Superior temporal gyrus (tissue), 1 donor: ENCODE data around the gene EIF2S2.

Experiments used
- DNase-seq: peaks from one replicate; pipeline ENCODE4 v3.0.0-alpha.2; 2016; ENCODE audit errors: extremely low spot score

Gene EIF2S2

DNA sequence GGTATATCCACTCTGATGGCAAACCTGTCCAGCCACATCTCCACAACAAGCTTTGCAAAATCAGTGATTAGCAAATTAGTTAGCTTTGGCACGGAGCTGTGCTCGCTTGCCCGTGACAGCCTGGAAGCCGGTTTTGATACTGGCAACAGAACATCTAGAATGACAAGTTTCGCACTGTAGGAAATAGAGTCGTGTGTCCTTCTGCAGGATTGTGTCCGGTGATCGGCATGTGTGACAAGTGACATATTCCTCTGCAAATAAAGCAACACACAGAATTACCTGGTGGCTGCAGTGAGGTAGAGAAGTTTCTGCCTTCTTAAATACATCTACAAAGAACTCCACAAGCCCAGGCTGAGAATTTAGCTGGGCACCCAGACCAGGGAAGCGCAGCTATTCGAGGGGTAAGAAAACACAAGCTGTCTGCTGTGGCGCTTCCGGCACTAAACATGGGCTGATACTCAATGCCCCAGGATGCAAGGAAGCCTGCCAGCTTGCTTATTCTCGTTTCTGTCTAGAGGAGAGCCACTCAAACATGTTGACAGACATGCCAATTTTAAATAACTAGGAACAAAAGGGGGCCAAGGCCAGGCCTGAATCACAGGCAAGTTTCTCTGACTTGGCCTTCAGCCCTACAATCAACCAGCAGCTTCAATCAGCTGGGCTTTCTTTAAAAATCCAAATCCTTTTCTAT, 22.2 kb downstream of the EIF2S2 start:
- DNase-seq, result no peak

DNA sequence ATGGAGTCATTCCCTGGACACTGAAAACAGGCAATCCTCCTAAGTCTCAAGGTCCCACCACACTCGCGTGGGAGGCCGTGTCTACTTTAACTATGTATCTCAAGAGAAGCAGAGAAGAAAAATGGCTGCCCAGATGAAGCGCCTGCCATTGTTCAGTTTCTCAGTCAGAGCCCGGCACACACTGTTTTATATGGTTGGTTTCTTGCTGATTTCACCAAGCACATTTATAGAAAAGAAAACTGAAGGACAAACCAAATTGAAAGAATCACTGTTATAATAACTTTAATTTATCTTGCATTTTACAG, 22.9 kb downstream of the EIF2S2 start:
- no peak for DNase-seq

DNA sequence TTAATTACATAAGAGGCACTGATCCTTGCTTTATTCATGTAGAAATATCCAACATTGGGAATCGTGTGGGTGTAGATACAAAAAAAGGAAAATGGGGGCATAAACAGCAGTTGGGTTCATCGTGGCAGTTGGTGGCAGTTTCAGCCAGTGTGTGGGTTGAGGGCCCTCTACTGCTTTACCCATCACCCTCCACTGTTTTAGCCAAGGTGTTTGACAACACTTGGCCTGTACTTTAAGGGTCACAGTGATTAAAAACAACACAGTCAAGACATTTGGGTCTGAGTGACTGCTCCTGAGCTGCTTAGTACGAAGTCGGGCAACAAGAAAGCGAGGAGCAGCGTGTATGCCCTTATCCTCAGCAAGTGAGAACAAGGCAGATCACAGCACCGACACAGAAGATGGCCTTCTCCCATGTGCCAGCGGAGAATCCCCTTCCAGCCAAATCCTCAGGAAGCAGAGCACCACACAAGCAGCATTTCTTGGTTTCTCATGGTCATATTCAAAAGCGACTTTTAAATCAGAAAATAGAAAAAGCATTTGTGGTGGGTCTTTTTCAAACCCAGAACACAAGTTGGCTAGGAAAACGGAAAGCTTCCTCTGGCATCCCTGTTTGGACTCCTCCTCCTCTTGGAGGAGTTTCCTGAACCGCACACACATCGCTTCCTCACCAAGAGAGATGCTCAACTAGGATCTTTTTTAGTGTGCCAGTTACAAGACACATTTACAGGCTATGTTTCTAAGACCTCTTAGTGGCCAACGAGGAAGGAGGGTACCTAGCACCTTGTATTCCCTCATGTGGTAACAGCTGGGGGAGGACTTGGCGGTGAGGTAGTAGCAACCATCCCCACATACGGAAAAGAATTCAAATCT, 23.5 kb downstream of the EIF2S2 start:
- DNase-seq, result no peak

DNA sequence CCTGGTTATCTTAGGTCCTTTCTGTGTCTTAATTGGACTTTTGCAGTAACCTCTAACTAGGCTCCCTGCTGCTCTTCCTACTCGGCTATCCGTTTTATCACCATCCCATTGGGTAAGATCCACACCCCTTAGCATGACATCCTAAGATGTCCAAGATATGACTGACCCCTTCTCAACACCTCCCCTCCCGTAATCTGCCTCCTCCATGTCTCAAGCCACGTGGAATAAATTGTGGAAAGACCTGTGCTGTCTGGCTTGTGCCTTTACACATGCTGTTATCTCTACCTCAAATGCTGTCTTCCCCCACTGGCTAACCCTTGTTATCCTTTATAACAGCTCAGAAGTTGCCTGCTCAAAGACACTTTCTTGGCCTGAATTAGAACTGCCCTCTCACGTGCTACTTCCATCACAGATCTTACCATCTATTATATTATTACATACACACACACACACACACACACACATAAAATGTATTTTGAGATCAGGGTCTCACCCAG, 26.5 kb downstream of the EIF2S2 start:
- no peak for DNase-seq

DNA sequence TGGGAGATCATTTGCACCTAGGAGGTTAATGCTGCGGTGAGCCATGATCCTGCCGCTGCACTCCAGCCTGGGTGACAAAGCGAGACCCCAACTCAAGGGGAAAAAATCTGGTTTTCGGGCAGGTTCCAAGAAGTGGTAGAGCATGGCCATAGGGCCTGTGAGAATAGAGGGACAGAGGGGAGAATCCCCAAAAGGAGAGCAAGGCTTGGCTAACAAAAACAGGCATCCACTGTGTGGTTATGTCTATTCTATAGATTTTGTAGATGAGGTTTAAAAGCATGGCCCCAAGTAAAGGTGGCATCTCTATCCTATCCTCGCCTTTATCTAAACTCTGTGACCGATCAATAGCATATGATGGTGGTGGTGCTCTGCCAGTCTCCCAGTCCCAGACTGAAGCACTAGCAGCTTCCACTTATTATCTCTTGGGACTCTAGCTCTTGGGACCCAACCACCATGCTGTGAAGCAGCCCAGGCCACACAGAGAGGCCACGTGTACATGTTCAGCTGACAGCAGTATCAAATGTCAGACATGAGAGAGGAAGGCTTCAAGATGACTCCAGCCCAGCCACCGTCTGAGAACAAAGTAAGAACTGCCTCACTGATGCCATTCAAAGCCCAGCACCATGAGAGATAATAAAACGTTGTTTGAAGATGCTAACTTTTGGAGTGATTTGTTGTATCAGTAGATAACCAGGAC, 27.7 kb downstream of the EIF2S2 start:
- DNase-seq, result no peak

DNA sequence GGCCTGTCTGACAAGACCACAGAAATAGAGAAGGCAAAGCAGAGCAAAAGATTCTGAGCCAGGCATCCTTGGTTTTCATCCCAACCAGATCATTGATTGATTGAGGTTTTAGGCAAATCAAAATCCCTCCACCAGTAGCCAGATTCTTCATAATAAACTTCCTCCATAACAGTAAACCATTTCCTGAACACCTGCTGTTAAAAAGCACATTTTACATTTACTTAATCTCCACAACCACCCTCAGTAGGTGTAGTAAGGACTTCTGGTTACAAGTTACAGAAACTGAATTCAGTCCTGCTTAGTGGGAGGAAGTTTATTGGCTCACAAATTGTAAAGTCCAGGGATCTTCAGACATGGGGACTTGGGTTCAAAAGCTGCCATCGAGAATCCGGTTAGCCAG, 28.3 kb downstream of the EIF2S2 start:
- no peak for DNase-seq

DNA sequence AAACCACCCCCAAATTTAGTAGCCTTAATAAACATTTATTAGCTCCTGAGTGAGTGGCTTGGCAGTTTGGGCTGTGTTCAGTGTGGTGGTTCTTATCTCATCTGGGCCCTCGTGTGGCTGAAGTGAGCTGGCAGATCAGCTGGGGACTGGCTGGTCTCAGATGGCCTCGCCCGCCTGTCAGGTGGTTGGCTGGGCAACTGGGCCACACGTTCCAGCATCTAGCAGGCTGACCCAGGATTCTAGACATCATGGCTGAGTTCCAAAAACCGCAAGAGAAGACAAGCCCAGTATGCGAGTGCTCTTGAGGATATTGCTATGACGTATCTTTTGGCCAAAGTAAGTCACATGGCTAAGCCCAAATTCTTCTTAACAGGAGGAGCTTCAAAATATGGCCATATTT, 28.9 kb downstream of the EIF2S2 start:
- no peak for DNase-seq

DNA sequence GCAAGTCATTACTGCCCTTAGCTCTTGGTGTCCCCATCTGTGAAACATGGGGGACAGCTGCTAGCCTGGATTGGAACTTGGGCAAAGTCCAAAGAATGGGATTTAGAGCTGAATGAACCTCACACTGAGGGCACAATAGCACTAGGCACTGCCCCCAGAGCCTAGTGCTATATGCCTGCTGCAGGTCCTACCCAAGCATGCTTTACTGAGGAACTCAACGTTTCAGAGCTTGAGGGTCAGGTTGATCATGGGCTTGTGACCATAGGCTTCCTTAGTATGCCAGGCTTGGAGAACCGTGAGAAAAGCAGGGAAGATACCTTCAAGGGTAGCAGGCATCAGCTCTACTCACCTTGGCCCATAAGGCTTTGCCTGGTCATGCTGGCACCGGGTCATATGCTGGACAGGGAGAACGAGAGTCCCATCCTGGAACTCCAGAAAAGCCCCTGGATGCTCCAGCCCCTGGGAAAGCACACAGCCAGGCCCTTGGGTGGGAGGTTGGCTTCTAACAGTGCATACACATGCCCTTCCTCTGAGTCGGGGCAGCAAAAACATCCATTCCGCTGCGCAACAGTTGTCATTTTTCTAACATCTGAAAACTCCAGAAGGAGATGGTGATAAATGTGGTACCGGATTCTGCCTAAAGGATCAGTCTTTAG, 29.7 kb downstream of the EIF2S2 start:
- no peak for DNase-seq

DNA sequence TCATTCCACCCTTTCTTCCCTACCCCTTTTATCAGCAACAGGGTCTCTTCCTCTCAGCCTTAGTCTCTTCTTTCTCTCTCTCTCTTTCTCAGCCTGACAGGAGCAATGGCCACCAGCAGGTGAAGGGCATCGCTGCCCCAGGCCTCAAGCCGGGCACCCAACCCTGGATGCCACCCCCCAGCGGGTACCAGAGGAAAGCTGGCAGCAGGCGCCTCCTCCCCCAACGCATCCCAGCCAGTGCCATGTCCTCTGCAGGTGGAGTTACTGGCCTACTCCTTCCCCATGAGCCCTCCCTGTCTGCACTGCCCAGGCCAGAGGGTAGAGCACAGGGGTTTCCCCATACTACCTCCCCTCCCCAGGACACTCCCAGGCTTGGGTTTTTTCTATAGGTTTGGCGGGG, 32.2 kb downstream of the EIF2S2 start:
- no peak for DNase-seq

DNA sequence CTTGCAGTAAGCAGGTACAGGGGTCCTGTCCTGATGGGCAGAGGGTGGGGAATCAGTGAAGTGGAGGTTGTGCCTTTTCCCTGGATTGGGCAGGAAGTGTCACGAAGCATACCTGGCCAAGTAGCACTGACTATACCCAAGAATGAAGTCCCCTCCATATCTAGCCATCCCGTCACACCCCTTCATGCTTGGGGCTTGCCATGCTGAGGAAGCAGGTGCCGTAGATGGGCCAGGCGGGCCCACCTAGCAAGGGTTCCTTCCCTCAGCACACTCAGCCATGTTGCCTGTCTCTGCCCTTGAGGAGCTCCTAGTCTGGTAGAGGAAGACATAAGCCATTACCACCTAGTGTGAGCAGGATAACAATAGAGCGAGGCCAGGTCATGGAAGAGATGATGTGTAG, 33.5 kb downstream of the EIF2S2 start:
- no peak for DNase-seq

DNA sequence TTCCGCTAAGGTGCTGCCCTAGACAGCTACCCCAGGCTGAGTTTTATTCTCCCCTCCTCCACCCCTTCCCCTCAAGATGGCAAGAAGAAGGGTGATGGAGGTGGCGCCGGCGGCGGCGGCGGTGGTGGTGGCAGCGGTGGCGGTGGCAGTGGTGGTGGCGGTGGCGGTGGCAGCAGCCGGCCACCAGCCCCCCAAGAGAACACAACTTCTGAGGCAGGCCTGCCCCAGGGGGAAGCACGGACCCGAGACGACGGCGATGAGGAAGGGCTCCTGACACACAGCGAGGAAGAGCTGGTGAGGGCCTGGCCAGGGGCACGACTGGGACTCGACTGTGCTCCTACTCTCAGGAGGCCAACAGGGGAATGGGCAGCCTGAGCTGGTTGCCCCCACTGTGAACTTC, 35.1 kb downstream of the EIF2S2 start:
- DNase-seq, result no peak

DNA sequence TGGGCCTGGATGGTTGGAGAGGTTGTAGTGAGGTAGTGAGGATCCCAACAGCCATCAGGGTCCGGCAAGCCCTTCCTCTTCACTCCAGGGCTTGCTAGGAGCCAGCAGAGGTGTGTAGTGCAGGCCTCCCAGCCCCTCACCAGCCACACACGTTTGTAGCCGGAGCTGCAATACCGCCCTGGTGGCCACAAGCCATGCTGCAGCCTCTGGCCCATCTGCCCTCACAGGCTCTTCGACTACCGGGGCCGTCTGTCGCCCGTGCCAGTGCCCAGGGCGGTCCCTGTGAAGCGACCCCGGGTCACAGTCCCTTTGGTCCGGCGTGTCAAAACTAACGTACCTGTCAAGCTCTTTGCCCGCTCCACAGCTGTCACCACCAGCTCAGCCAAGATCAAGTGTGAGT, 36.4 kb downstream of the EIF2S2 start:
- DNase-seq, result no peak

DNA sequence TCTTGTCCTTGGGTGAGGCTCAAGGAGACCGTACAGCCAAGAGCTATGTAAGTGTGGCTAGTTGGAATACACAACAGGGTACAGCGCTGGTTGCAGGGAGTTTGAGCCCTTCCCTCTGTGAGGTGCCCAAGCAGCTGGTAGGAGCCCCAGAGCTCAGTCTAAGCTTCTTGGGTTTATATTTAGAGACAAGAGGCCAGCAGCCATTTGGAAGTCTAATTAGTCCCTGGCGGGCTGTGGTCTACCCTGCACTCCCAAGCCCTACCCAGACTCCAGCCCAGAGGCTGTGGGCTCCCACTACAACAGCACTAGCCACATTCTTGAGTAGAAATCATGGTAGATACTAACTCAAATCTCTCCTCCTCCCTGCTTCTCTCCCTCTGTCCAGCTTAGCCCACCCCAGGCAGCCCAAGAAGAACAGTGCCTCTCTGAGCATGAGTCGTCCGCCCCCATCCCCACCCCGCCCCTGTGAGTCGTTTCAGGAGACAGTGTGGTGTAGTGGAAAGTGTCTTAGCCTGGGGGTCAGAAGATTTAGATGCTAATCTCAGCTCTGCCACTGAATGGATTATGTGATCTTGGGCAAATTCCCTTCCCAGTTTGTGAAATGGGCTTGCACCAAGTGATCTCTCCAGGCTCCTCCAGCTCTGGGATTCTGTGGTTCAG, 37.8 kb downstream of the EIF2S2 start:
- no peak for DNase-seq

DNA sequence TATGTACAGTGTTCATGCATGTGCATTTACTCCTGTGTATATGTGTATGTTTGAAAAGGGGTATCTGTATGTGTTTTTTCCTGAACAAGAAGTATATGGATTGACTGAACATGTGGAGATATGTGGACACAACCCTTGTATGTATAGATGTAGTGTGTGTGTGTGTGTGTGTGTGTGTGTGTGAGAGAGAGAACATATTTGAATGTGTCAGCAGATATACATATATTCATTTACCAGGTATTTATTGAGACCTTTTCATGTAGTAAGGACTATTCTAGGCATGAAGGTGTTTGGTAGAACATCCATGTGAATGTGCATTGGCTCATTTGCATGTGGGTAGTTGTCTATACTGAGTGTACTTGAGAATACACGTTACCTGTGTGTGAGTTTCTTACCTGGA, 39.3 kb downstream of the EIF2S2 start:
- no peak for DNase-seq

DNA sequence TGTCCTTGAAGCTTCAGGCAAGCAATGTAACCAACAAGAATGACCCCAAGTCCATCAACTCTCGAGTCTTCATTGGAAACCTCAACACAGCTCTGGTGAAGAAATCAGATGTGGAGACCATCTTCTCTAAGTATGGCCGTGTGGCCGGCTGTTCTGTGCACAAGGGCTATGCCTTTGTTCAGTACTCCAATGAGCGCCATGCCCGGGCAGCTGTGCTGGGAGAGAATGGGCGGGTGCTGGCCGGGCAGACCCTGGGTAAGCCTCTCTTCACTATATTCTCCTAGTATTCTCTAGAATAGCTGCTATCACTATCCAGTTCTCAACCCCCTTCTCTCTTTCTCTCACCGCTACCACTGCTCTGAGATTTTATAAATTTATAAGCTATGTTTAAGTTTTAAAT, 40.0 kb downstream of the EIF2S2 start:
- DNase-seq, result no peak

DNA sequence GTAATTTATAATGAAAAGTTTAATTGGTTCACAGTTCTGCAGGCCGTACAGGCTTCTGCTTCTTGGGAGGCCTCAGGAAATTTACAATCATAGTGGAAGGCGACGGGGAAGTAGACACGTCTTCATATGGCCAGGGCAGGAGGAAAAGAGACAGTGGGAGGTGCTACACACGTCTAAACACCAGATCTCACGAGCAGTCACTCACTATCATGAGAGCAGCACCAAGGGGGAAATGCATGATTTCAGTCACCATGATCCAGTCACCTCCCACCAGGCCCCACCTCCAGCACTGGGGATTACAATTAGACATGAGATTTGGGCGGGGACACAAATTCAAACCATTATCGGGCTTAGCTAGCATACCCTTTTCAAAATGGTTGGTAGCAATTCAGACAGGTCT, 41.2 kb downstream of the EIF2S2 start:
- no peak for DNase-seq

DNA sequence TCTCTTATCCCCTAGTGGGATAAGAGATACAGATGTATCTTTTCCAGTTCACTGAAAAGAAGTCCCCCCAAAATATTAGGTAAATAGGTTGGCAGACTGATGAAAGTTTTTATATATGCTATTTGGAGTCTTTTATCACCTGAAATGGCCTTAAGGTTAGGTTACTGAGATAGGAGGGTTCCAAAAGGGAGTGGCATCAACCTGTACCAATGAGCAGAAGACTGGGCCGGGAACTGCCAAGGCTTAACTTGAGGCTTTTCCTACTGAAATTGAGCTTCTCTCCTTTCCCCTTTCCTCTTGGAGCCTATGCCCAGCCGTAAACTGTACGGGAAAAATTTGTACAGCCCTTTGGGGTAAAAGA, 42.0 kb downstream of the EIF2S2 start:
- DNase-seq, result no peak

DNA sequence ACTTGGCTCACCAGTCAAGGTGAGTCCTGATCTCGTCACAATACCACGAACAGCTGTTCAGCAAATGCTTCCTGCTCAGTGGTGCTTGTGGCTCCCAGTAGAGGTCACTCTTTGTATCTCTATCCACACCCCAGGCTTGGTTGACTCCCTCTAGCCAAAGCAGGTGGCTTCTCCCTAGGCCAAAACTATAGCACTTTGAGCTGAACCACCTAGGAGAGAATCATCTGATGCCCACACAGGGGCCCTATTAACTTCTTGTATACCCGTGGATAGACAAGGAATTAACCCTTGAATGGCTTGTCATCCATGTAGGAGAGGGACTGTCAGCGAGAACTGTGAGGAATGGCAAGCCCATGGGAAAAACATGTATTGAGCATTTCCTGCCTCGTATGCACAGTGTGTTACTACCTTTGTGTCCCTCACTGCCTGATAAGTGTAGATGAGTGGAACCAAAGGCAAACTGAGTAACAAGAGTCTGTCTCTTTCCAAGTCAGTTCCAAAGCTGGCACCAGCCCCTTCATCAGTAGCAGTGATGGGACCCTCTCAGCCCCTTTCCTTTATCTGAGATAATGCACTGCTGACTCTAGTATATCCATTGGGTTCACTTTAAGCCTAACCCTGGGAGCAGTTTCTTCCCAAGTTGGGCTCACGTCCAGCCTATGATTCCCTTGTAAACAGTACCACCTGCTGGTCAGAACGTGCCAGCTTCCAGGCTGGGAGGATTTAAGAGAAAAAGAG, 42.5 kb downstream of the EIF2S2 start:
- peak; percentile 98 for DNase-seq

DNA sequence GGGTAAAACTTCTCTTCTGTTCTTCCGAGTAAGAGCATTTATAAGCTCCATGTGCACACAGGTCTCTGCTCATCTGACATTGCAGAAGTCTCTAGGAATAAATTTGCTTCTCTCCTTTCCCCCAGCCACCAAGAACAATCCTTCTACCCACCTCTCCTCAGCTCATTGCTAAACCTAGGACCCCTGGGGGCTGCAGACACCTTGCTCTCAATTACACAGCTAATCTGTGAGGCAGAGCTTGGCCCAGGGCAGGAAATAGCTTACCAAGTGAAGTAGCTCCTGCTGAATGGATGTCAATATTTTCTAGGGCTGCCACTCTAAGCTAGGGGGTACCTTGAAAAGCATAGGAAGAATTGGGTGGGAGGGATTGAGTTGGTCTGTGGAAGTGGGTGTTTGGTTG, 44.0 kb downstream of the EIF2S2 start:
- DNase-seq, result no peak

DNA sequence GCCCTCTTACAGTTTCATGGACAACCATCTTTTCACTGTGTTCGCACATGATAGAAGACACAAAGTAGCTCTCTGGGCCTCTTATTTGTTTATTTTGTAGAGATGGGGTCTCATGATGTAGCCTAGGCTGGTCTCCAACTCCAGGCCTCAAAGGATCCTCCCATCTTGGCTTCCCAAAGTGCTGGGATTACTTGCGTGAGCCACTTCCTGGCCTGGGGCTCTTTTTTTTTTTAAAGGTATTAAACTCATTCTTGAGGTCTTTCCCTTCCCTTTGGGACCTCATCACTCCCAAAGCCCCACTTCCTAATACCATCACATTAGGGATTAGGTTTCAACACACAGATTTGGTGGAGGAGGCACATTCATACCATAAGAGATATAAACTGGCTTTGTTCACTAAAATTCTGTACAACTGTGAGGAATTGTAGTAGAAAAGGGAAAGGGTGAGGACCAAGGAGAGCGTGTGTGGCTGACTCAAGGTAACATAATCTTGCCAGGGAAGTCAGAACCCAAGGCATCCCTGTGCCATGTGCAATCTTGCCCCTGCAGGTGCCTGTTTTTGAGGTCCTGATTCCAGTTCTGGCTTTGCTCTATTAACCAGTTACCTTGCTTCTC, 45.5 kb downstream of the EIF2S2 start:
- DNase-seq, result no peak

DNA sequence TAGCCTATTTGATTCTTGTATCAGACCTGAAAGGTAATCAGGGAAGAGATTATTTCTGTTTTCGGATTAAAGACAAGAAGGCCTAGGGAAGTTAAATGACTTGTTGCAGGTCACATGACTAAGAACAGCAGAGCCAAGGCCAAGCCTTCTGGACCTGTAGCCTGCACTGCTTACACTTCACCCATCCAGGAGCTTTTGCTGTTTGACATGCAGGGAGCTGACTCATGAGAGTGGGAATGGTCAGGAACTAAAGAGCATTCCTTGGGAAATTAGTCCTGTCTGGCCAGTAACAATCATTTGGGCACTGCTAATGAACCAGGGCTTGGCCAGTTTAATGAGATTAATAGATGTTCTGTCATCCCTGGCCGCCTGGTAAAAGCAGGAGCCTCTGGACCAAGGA, 46.8 kb downstream of the EIF2S2 start:
- no peak for DNase-seq
